HG02970 (cell line): ENCODE data around the gene SLC2A13.
A peak's percentile ranks its signal among the peaks of the same experiment; 100 is the strongest.
"Not testable (repeated sequence)": the region's sequence is repeated elsewhere in the genome, so short reads cannot be mapped to it uniquely, and the experiment has no call there.

Experiments
- ATAC-seq: cut with Tn5 transposase; IDR thresholded peaks from one replicate; pipeline ENCODE4 v1.9.1; 2021; ENCODE audit warnings: mild to moderate bottlenecking, moderate library complexity, moderate number of reproducible peaks; ENCODE audit not compliant: unreplicated experiment, low FRiP score

SLC2A13 gene

GRCh38 chr12:39883411-39883810 is 222.5 kb downstream of the SLC2A13 start:
- no peak for ATAC-seq

DNA sequence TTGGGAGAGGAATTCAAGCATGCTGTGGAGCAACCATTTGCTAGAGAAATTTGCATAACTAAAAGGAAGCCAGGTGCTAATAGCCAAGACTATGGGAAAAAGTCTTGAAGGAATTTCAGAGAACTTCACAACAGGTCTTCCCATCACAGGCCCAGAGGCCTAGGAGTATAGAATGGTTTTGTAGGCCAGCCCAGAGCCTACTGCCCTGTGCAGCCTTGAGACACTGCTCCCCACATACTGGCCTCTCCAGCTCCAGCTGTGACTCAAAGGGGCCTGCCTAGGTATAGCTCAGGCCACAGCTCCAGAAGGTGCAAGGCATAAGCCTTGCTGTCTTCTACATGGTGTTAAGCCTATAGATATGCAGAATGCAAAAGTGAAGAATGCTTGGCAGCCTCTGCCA is 227.1 kb downstream of the SLC2A13 start:
- no peak for ATAC-seq

GRCh38 chr12:39875721-39876120 is 230.2 kb downstream of the SLC2A13 start:
- ATAC-seq: no peak

GRCh38 chr12:39874785-39875184 is 231.1 kb downstream of the SLC2A13 start:
- no peak for ATAC-seq

GRCh38 chr12:39873065-39873464 is 232.8 kb downstream of the SLC2A13 start:
- ATAC-seq: no peak

DNA sequence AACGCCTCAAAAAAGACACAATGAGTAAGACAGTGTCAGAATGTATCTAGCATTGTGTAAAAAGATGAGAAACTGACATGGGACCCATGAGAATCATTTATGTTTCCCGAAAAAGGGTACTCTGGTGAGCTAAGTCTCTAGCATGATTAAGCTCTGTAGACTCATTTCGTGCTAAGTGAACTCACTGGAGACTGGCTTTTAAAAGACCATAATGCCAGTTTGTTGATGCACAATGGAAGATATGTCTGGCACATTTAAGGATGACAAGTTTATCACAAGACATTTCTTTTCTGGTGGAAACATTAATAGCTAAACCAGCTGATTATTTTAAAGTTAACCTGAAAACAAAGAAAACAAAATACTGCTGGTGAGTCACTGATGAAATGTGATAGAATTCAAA is 233.5 kb downstream of the SLC2A13 start:
- no peak for ATAC-seq

- no peak for ATAC-seq
Measured at GRCh38 chr12:39868328-39868725, 237.6 kb downstream of the SLC2A13 start.

- ATAC-seq: no peak
Measured at GRCh38 chr12:39867631-39868327, 238.1 kb downstream of the SLC2A13 start.

DNA sequence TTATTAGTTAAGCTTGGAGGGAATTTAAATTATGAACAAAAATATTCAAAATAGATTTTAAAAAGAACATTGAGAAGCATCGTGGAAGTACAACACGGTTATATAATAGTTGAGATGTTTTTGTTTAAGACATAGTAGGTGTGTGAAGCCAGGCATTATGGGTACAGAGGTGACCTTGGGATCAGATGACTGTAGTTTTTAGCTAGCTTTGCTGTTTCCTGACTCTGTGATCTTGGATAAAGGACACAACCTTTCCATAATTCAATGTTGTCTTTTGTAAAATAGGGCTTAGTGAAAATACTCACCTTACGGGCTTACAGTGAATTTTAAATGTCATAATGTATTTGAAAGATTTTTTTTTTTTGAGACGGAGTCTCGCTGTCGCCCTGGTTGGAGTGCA is 239.7 kb downstream of the SLC2A13 start:
- no peak for ATAC-seq

GRCh38 chr12:39860695-39861094 is 245.2 kb downstream of the SLC2A13 start:
- ATAC-seq: no peak

DNA sequence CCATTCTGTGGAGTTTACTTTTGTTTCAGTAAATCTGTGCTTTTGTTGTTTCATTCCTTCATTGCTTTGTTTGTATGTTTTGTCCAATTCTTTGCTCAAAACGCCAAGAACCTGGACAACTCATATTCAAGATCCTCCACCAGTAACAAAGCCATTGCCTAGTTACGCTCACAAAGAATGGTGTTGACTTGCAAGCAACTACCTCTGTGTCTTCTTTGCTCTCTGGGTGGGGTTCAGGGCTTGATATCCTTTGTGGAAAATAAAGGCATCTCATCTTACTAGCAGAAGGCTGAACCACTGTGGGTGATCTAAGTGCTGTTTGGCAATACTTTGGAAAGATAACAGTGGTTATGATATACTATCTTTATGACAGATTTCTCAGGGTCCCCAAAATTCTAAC is 252.9 kb downstream of the SLC2A13 start:
- ATAC-seq: no peak

DNA sequence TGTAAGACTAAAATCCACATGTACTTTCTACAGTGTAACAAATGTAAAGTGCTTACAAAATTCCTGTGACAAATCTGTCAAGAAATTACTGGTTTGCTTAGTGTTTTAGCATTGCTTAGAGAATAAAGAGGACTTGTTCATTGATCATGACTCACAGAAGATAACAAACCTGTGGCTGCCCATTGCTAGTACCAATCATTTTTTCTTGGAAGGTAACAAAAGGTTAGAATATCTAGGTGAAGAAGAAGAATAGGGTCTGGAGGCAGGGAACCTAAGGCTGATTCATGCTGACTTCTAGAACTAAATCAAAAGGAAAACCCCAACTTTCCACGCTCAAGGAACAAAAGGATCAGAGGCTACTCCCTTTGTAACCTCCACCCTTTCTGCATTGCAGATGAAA is 253.5 kb downstream of the SLC2A13 start:
- ATAC-seq: no peak

- not testable (repeated sequence) for ATAC-seq
Measured at GRCh38 chr12:39848218-39848617, 257.7 kb downstream of the SLC2A13 start.

DNA sequence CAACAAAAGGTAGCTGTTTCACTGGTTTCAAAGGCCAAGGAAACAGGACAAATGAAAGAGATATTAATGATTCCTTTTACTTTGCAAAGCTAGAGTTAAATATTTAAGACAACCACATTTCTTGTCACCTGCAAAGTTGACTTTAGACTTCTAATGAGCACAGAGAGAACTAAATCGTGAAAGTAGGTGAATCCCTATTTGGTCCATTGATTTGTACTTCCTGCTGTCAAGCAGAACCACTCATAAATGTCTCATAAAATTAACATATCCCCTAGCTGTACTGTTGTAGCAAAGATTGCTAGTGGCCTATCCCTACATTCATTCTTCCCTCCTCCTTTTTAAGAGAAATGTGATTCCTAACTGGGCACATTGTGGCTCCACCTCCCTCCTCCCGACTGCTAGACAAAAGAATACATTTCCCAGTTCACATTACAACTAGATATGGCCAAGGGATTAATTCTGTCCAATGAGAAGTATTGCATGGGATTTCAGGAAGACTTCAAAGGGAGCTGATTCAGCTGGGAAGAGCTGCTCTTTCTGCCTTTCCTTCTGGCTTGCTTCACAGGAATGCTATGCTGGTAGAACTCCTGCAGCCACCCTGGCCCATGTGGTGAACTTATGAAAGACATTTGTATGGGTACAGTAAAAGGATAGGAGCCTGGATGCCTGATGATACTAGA is 258.8 kb downstream of the SLC2A13 start:
- no peak for ATAC-seq

DNA sequence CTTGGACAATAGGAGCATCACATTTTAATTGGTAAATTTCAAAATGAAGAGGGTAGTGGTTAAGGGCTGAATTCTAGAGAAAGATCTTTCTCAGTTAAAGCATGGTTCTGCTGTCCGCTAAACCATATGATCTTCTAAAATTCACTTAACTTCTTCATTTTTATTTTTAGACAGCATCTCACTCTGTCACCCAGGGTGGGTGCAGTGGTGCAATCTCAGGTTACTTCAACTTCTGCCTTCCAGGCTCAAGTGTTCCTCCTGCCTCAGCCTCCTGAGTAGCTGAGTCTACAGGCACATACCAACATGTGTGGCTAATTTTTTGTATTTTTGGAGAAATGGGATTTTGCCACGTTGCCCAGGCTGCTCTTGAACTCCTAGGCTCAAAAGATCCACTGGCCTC is 259.6 kb downstream of the SLC2A13 start:
- ATAC-seq: no peak

DNA sequence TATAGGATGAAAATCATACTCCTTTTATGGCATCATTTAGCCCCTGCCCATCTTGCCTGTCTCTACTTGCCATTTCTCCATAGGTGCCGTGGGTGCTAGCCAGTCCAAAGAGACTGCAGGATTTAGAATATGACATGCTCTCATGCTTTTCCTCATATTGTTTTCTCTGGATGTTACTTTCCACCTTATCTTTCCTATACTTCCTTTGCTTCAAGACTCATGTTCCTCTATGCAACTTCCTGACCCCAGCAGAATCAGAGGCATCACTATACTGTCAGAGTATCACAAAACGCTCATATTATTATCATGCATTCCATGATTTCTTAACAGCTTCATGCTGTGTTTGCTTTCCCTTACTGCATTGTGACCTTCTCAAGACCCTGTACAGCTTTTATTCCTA is 265.5 kb downstream of the SLC2A13 start:
- ATAC-seq: no peak

GRCh38 chr12:39839072-39839471 is 266.8 kb downstream of the SLC2A13 start:
- no peak for ATAC-seq

GRCh38 chr12:39835517-39836489 is 270.1 kb downstream of the SLC2A13 start:
- ATAC-seq: peak; percentile 61

DNA sequence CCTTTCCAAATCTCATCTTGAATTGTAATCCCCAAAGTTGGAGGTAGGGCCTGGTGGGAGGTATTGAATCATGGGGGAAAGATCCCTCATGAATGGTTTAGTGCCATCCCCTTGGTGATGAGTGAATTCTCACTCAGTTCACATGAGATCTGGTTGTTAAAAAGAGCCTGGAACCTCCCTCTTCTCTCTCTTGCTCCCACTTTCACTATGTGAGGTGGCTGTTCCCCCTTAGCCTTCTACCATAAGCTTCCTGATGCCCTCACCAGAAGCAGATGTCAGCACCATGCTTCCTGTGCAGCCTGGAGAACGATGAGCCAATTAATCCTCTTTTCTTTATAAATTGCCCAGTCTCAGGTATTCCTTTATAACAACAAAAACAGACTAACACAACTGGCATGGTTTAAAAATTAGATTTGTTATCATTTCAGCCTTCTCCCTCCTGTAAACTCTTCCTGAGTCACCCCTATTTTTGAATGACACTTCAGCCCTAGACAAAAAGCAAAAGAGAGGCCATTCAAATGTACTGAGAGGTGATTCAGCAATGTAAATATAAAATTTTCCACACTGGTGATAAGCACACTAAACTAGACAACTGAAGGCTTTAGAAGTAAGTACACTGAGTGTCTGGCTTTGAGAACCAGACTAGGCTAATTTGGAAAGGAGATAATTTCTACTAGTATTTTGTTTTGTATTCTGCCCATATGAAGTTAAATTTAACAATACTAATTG is 274.1 kb downstream of the SLC2A13 start:
- ATAC-seq: no peak

DNA sequence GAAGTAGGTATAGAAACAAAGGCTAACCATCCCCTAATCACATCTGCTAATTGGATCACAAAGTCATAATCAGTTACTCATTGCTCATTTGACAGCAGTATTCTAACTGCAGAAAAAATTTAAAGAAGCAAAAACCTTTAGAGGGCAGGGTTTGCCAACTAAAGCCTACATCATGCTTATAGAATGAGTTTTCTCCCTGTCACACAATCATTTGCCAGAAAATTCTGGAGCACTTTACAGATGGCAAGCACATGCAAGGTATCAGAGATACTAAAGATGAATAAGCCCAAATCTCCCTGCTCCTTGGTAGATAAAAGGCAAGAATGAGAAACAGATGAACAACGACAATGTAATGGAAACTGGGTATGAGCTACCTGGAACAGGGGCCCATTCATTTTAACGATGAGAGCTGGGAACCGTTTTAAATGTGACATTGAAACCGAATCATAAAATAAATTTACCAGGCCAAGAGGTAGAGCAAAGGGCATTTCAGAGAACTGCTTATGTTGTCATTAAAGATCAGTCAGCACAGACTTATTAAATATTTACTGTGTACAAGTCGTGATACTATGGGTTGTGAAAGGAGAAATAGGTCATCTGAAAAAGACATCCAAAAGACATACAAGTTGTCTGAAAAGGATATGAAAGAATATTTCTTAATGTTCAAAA is 274.9 kb downstream of the SLC2A13 start:
- no peak for ATAC-seq
